K562 (cell line): ENCODE measurements around the gene P2RY8. TPM values are rescaled to one million over a fixed set of nuclear protein-coding genes. Genes with fewer than 3 reads are reported as not detected.
A peak's percentile ranks its signal among the peaks of the same experiment; 100 is the strongest.

Source experiments
- ARID3A ChIP-seq: IDR thresholded peaks from 2 replicates; pipeline ENCODE4 v1.6.1; 2012; ENCODE audit warnings: low read depth, low read length, improper control_type of control experiment, borderline replicate concordance
- CHD7 ChIP-seq: fragments of 200-600 bp; sonication (generic); IDR thresholded peaks from one replicate; pipeline ENCODE4 v1.6.1; 2012; ENCODE audit warnings: mild to moderate bottlenecking, low read depth, low read length, inconsistent platforms
- HDAC2 ChIP-seq: fragments of 450-650 bp; IDR thresholded peaks from 2 replicates; pipeline ENCODE4 v1.6.1; 2016; ENCODE audit warnings: mild to moderate bottlenecking
- PURB ChIP-seq: sonication (generic); formaldehyde crosslinking; IDR thresholded peaks from 2 replicates; pipeline ENCODE4 v1.9.0; 2021; ENCODE audit warnings: low read depth, mild to moderate bottlenecking, missing genetic modification reagents
- RNF2 ChIP-seq: sonication (generic); IDR thresholded peaks from 2 replicates; pipeline ENCODE4 v1.6.1; 2016
- SIN3A ChIP-seq, 2 experiments: fragments of 150-350 bp in 1 of 2; IDR thresholded peaks; 2 replicates each; pipeline ENCODE4 v1.6.1; 2011 to 2016; ENCODE audit warnings: borderline replicate concordance in 2 of 2, low read depth in 2 of 2, low read length in 2 of 2, mild to moderate bottlenecking in 2 of 2, moderate library complexity in 2 of 2; ENCODE audit not compliant: control insufficient read depth in 1 of 2
- U2AF1 ChIP-seq: fragments of 200-400 bp; formaldehyde crosslinking; optimal IDR thresholded peaks from 2 replicates; pipeline ENCODE3; 2017; ENCODE audit warnings: mild to moderate bottlenecking, low read depth, low read length, moderate library complexity
- ZBTB7A ChIP-seq: IDR thresholded peaks from 2 replicates; pipeline ENCODE4 v1.6.1; 2011; ENCODE audit warnings: low read depth, mild to moderate bottlenecking, low read length, moderate library complexity, borderline replicate concordance; ENCODE audit not compliant: control insufficient read depth
- ZNF609 ChIP-seq: sonication (generic); formaldehyde crosslinking; IDR thresholded peaks from 2 replicates; pipeline ENCODE4 v1.8.1; 2023; ENCODE audit warnings: missing genetic modification reagents, mild to moderate bottlenecking, borderline replicate concordance
- polyA plus RNA-seq, 8 experiments: library from polyadenylated mRNA; depleted of rRNA in 4 of 8; stranded (reverse) in 5 of 8; unstranded in 3 of 8; fragments of >200 nt; fragmentation: Nextera tagmentation in 2 of 8; fragmentation: Illumina TruSeq in 1 of 8; extraction: Ambion mirVana in 2 of 8; extraction: Trizol in 1 of 8; gene quantifications; 2 replicates each; pipeline versions ENCODE4 v1.2.1 to v1.2.3, GENCODE V29; 2011 to 2014; ENCODE audit warnings: inconsistent platforms in 1 of 8, missing spikeins in 1 of 8
- total RNA-seq, 7 experiments: library from RNA; depleted of rRNA in 6 of 7; stranded (reverse); fragments of >200 nt in 6 of 7; fragmentation: Illumina TruSeq in 2 of 7; extraction: Trizol in 2 of 7; gene quantifications; 2 replicates each; pipeline versions ENCODE4 v1.2.1 to v1.2.3, GENCODE V29; 2011 to 2021; ENCODE audit warnings: low replicate concordance in 1 of 7

The P2RY8 gene
- total and polyA plus RNA-seq, 9 of the 15 experiments (the other 6 are each of a cell fraction or from before 2014, with no cell fraction given) = 0.04 to 0.69 (median 0.08) TPM; not detected in 3

GRCh38 chrX:1453395-1453783 is 83.6 kb downstream of the P2RY8 start (continued):
- TF ChIP-seq CHD7 (no peak), ZNF609 (CRISPR knock-in tag) (no peak), ZBTB7A (peak; percentile 75; the same call in 1 of the 2 replicates), U2AF1 (no peak), HDAC2 (peak; percentile 74; the same call in 1 of the 2 replicates), PURB (CRISPR knock-in tag) (no peak), SIN3A (IDR thresholded peaks at IDR 0.05; ENCODE audit: borderline replicate concordance in 2 of 2, control insufficient read depth in 1 of 2, low read depth in 2 of 2, low read length in 2 of 2) (no peak), ARID3A (no peak), RNF2 (no peak)
